Ascending aorta (tissue), 2 donors: ENCODE measurements around the gene CLOCK. TPM values are rescaled to one million over a fixed set of nuclear protein-coding genes. Genes with fewer than 3 reads are reported as not detected.

Source experiments
- DNase-seq, 2 donors: peaks; one replicate each; pipeline ENCODE4 v3.0.0-alpha.2; 2019; ENCODE audit warnings: low spot score in 2 of 2
- H3K27ac ChIP-seq, 2 donors: fragments of 200-600 bp; sonication (generic); one replicate each; pipeline ENCODE4 v1.5.1; 2016 to 2017; ENCODE audit warnings: mild to moderate bottlenecking in 1 of 2
- H3K27me3 ChIP-seq: fragments of 200-600 bp; sonication (generic); one replicate; pipeline ENCODE4 v1.5.1; 2017
- H3K36me3 ChIP-seq, 2 donors: fragments of 200-600 bp; sonication (generic); one replicate each; pipeline ENCODE4 v1.5.1; 2016
- H3K4me1 ChIP-seq, 2 donors: fragments of 200-600 bp; sonication (generic); one replicate each; pipeline ENCODE4 v1.5.1; 2016 to 2017; ENCODE audit warnings: mild to moderate bottlenecking in 1 of 2
- H3K4me3 ChIP-seq, 2 donors: fragments of 200-600 bp; sonication (generic); one replicate each; pipeline ENCODE4 v1.5.1; 2016 to 2017; ENCODE audit warnings: mild to moderate bottlenecking in 1 of 2
- H3K9me3 ChIP-seq, 2 donors: fragments of 200-600 bp; sonication (generic); one replicate each; pipeline ENCODE4 v1.5.1; 2016
- CTCF ChIP-seq, 3 experiments: fragments of 200-600 bp in 2 of 3; fragments of 450-650 bp in 1 of 3; sonication (generic) in 2 of 3; IDR thresholded peaks; one replicate each; pipeline ENCODE4 v1.5.1; 2016 to 2019; ENCODE audit warnings: antibody characterized with exemption in 3 of 3, mild to moderate bottlenecking in 1 of 3, moderate library complexity in 1 of 3
- intact Hi-C: fragments of 100-400 bp; cut with DNase I; formaldehyde crosslinking; loops from one replicate; pipeline ENCODE4 v1.15.1; 2023
- total RNA-seq: library from RNA; depleted of rRNA; stranded (reverse); fragments of >200 nt; gene quantifications from one replicate; pipeline ENCODE4 v1.1.0, GENCODE V29; 2016

Gene CLOCK
- total RNA-seq, 1 donor from 2014 or later = 17.6 TPM

DNA sequence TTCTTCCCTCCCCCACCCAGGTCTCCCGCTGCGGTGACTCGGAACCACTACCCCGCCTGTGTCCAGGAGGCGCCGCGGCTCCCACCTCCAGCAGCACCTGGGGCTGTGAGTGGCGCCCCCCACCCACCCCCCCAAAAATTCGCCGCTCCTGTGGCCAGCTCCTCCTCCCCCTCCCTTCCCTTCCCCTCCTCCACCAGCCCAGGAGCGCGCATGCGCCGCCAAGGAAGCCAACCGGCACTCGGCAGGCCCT lies 278 bp downstream of the CLOCK start:
- no peak for TF ChIP-seq CTCF (IDR thresholded peaks at IDR 0.05)
- Histone ChIP-seq H3K4me1 (peaks cover 0 to 18% of the 10 kb centered on the region in 2 donors), H3K27me3 (no peaks in the 10 kb centered on the region), H3K4me3 (peak overlapping the region; percentile 87 to 91), H3K36me3 (no peaks in the 10 kb centered on the region), H3K9me3 (no peaks in the 10 kb centered on the region), H3K27ac (peak overlapping the region; percentile 96 to 97)
- no peak for DNase-seq
- intact Hi-C loops = loop anchor here (1.0 to 5.0 kb wide), 5 partner anchors 150 to 764 kb away; partner anchors contain the start of genes CEP135, EXOC1 and SRD5A3

GRCh38 chr4:55545641-55546505 lies 836 bp downstream of the CLOCK start:
- intact Hi-C loops = loop anchor here (1.0 to 5.0 kb wide), 5 partner anchors 149 to 764 kb away; partner anchors contain the start of genes CEP135, EXOC1 and SRD5A3
- Histone ChIP-seq H3K27me3 (no peaks in the 10 kb centered on the region), H3K4me1 (peaks cover 0 to 18% of the 10 kb centered on the region in 2 donors), H3K27ac (peak overlapping the region; percentile 96 to 97), H3K9me3 (no peaks in the 10 kb centered on the region), H3K36me3 (no peaks in the 10 kb centered on the region), H3K4me3 (peak overlapping the region; percentile 87 to 91)
- peak; percentile 12 to 89 for DNase-seq
- no peak for TF ChIP-seq CTCF (IDR thresholded peaks at IDR 0.05)

- Histone ChIP-seq H3K9me3 (no peaks in the 10 kb centered on the region), H3K27me3 (no peaks in the 10 kb centered on the region), H3K36me3 (no peaks in the 10 kb centered on the region), H3K4me3 (peak overlapping the region; percentile 87 to 91), H3K27ac (peak overlapping the region; percentile 96 to 97), H3K4me1 (peaks cover 0 to 18% of the 10 kb centered on the region in 2 donors)
- DNase-seq = no peak
- TF ChIP-seq CTCF (IDR thresholded peaks at IDR 0.05) = no peak
- intact Hi-C loops = loop anchor here (5.0 kb wide), 2 partner anchors 402 to 763 kb away; partner anchors contain the start of gene CEP135
Measured at GRCh38 chr4:55545151-55545550, 1.6 kb downstream of the CLOCK start.

DNA sequence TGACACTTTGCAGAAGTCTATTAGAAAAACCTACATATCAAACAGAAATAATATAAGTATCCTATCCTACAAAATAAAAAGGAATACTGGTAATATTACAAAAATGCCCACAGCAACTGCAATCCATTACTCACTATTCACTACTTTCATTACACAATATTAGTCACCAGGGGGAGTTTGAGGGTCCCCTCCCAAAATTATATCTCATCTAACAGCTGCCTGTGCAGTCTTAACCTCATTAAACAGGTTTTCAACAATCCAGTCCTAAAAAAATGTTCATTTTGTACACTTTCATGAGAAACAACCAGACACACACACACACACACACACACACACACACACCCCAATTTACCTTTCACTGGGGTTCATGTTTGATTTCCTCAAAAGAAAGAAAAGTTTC lies 2.9 kb downstream of the CLOCK start:
- intact Hi-C loops = no loop called here
- H3K9me3 ChIP-seq = no peaks in the 10 kb centered on the region
- no peaks in the 10 kb centered on the region for H3K36me3 ChIP-seq
- DNase-seq = no peak
- no peak overlapping the region for H3K4me3 ChIP-seq
- no peak for TF ChIP-seq CTCF (IDR thresholded peaks at IDR 0.05)
- no peaks in the 10 kb centered on the region for H3K27me3 ChIP-seq
- no peak overlapping the region for H3K27ac ChIP-seq
- H3K4me1 ChIP-seq = peaks cover 0 to 18% of the 10 kb centered on the region in 2 donors

DNA sequence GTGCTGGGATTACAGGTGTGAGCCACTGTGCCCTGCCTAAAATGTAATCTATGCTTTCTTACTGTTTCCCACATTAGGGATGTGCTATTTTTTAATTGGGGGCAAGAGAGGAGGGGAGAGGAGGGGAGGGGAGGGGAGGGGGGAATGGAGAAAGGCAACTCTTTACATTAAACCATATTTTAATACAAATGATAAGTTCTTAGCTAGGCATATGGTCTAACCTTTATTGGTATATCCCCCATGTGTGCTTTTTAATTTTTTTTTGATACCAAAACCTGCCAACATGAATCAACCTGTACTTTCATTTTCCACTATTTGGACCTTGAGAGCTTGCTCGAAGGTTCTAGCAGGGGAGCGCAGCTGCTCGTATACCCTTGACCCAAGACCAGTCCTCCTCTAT lies 6.4 kb downstream of the CLOCK start:
- Histone ChIP-seq H3K4me1 (peaks cover 0 to 12% of the 10 kb centered on the region in 2 donors), H3K9me3 (no peaks in the 10 kb centered on the region), H3K4me3 (no peak overlapping the region), H3K36me3 (no peaks in the 10 kb centered on the region), H3K27ac (no peak overlapping the region), H3K27me3 (no peaks in the 10 kb centered on the region)
- intact Hi-C loops = no loop called here
- TF ChIP-seq CTCF (IDR thresholded peaks at IDR 0.05) = no peak
- DNase-seq = no peak
